GM18519 (cell line): ENCODE data around the gene LRRC3C.
"Not testable (repeated sequence)": the region's sequence is repeated elsewhere in the genome, so short reads cannot be mapped to it uniquely, and the experiment has no call there.

Experiments
- ATAC-seq: cut with Tn5 transposase; IDR thresholded peaks from one replicate; pipeline ENCODE4 v1.9.1; 2021; ENCODE audit warnings: mild to moderate bottlenecking, moderate library complexity; ENCODE audit not compliant: unreplicated experiment, low FRiP score

Gene LRRC3C, protein sequence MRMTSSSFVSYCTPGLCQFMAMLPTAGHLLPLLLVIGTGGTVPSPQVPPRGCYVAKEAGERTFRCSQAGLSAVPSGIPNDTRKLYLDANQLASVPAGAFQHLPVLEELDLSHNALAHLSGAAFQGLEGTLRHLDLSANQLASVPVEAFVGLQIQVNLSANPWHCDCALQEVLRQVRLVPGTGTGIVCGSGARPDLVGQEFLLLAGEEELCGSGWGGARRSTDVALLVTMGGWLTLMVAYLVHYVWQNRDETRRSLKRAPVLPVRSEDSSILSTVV

GRCh38 chr17:39927101-39927928 lies at the start of gene LRRC3C, which contains the start of gene ORMDL3:
Gene LRRC3C (plus strand): TSS chr17:39927732. CDS start chr17:39941524, 13,792 bp downstream.
Gene ORMDL3 (minus strand): TSS chr17:39927601. CDS start chr17:39924203, 3,398 bp downstream.
- ATAC-seq: peak; percentile 41

DNA sequence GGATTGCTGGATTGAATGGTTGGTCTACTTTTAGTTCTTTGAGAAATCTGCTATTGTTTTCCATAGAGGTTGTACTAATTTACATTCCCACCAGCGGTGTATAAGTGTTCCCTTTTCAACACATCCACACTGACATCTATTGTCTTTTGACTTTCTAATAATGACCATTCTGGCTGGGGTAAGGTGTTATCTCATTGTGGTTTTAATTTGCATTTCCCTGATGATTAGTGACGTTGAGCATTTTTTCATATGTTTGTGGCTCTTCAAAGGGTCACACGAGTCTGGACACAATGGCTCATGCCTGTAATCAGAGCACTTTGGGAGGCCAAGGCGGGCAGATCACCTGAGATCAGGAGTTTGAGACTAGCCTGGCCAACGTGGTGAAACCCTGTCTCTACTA lies 41.4 kb upstream of the LRRC3C start:
- not testable (repeated sequence) for ATAC-seq

DNA sequence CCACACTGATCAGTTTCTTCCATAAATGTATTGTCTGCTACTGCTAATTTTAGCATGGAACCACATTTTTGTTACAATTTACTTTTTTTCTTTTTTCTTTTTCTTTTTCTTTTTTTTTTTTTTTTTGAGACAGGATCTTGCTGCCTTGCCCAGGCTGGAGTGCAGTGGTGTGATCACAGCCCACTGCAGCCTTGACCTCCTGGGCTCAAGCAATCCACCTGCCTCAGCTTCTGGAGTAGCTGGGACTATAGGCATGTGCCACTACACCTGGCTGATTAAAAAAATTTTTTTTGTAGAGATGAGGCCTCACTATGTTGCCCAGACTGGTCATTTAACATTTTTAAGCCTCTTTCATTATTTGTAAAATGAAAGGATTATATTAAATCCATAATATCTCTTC lies 40.5 kb upstream of the LRRC3C start:
- ATAC-seq: no peak

- ATAC-seq: no peak
Observed at GRCh38 chr17:39889200-39889599, 38.3 kb upstream of the LRRC3C start.

DNA sequence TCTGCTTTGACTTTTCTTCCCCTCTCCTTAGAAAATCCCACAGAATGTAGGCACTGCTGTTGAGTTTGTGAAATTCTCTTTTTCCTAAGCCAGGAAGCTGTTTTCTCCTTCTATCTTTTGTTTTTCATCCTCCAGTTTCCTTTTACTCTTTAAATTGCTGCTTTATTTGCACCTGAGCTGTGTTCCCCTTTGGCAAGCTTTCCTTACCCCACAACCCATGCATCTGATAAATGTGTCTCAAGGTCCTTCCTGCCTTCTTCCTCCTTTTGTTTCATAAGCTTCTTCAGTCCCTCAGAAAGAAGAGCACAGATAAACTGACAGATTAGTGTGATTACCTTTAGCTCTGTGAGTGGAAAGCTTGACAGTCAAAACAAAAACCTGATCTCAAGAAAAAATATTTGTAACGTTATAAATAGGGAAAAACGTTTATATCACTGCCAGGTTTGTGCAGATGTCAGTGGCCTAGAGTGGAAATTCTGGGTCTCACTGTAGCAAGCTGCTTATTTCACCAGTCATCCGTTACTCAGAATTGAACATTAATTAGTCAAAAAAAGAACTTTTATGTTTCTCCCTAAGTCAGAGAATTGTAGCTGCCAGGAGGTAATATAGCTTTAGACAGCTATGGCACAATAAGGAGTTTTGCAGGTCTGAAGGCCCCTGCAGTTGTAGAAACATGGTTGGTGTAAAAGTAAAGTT lies 32.7 kb upstream of the LRRC3C start:
- ATAC-seq: no peak

- no peak for ATAC-seq
Observed at GRCh38 chr17:39898088-39898487, 29.4 kb upstream of the LRRC3C start.

- ATAC-seq: no peak
Observed at GRCh38 chr17:39899215-39899614, 28.3 kb upstream of the LRRC3C start.

DNA sequence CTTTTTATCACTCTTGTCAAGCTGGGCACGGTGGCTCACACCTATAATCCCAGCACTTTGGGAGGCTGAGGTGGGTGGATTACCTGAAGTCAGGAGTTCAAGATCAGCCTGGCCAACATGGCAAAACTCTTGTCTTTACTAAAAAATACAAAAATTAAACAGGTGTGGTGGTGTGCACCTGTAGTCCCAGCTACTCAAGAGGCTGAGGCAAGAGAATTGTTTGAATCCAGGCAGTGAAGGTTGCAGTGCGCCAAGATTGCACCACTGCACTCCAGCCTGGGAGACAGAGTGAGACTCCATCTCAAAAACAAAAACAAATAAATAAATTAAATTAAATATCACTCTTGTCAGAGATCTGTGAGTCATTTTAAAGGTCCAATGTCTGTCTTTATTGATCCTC lies 25.5 kb upstream of the LRRC3C start:
- ATAC-seq: not testable (repeated sequence)

DNA sequence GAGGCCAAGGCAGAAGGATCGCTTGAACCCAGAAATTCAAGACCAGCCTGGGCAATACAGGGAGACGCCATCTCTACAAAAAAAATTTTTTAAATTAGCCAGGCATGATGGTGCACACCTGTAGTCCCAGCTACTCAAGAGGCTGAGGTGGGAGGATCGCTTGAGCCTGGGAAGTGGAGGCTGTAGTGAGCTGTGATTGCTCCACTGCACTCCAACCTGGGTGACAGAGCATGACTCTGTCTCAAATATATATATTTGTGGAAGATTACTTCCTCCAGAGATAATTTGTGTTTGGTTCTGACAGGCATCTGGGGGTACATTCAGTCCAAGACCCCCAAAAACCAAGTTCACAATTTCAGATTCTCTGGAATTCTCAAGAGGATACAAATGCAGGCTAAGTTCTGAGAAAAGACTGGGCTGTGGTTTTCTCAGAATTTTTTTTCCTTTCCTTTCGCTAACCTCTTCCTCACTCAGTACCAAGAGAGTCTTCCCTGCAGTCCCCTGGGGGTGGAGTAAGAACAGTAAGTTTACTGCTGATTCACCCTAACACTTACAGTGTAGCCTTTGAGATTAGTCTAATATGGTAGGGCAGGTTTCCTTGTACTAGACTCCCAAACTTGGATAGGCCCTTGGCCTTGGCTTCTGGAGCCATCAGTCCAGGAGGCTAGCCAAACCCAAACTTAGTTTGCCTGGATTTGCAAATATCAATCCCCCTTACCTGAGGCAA lies 24.2 kb upstream of the LRRC3C start:
- ATAC-seq: no peak

GRCh38 chr17:39904990-39905288 lies 22.6 kb upstream of the LRRC3C start:
- ATAC-seq: no peak

- ATAC-seq: no peak
Observed at GRCh38 chr17:39908789-39909352, 18.7 kb upstream of the LRRC3C start.

DNA sequence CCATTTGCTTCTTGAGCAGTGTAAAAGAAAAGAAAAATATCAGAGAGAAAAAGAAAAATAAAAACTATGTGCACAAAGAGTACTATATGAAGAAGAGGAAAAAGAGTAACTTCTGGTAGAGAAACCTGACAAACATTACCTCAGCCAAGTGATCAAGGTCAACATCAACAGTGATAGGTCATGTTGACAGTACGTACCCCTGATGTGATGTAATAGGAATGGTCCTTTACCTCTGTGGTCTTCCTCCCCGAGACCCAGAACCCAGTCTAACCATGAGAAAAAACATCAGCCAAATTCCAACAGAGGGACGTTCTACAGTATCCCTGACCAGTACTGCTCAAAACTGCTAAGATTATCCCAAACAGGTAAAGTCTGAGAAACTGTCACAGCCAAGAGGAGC lies 13.5 kb upstream of the LRRC3C start:
- no peak for ATAC-seq

GRCh38 chr17:39915559-39915958 lies 12.0 kb upstream of the LRRC3C start:
- no peak for ATAC-seq

- no peak for ATAC-seq
Observed at GRCh38 chr17:39916918-39917317, 10.6 kb upstream of the LRRC3C start.

DNA sequence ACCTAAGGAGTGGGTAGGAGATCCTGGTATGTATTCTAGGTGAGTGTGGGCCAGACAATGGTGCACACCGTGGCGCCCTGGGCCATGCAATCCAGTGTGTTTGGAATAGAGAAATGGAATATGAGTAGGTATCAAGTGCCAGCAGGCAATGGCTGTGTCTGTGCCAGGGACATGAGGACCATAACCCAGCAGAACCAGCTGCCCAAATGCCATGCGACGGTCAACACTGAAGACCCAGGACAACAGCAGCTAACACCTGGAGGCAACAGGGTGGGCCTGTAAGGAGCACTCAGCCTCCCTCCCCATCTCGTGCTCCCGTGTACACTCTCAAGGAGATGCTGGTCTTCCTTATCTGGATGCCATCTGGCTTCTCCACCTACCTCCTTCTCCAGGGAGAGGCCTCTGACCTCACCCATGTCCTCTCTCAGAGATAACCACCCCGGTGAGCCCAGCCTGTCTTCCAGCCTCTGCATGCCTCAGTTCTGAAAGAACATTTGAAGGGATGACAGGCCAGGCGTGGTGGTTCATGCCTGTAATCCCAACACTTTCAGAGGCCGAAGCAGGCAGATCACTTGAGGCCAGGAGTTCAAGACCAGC lies 8.3 kb upstream of the LRRC3C start:
- no peak for ATAC-seq

DNA sequence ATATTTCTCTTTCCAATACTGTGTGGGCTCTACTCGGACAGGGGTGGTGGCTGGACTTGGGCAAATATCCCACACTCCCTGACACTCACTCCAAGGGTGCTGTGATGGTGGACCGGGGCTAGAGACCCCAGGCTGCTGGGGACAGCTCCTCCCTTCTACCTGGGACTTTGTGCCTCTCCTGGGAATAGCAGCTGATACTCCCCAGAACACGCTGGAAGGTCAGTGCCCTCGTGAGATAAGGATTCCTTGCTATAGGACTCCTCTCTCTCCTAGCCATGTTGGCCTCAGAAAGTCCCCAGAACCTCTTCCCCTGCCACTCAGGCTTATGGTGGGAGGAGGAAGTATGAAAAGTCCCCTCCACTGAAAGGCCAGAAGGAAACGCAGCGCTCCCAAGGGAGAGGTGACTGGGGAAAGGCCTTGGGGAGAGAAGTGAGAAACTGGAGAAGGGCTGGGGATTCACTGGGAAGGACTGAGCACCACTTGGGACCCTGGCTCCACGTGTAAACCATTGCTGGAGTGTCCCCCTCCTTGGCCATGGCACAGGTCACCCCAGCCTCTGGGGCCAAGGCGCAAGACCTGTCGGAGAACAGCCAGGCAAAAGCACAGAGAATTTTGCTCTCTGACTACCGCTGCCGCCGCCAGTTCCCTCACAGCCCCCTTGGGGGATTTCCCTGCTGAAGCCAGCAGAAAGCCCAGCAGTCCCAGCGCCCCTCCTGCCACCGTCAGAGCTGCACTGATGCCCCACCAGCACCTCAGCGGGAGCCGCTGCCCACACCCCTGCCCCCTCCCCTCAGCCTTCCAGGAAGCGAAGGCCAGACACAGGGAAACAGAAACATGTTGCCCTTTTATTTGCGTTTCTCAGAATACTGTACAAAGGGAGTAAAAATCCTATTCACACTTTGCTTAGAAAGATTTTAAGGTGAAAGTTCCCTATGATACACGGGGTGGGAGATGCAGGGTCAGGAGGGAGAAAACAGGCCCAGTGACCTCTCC lies 7.0 kb upstream of the LRRC3C start:
- ATAC-seq: no peak

DNA sequence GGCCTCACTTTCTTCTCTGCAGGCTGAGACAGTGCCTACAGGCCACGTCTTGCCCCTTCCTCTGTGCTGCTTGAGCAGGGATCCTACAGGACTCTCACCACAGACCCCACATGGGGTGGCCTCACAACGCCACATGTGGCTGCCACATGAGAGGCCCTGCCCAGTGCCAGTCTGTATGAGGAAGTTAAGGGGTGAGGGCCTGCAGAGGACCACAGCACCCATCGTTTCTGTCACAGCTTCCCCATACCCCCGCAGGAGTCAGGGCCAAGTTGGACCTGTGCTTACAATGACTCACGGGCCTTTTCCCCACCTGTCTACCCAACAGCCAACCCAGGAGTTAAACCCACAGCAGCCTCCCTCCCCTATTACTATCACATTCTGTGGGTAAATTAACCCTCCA lies 6.2 kb upstream of the LRRC3C start:
- ATAC-seq: no peak

DNA sequence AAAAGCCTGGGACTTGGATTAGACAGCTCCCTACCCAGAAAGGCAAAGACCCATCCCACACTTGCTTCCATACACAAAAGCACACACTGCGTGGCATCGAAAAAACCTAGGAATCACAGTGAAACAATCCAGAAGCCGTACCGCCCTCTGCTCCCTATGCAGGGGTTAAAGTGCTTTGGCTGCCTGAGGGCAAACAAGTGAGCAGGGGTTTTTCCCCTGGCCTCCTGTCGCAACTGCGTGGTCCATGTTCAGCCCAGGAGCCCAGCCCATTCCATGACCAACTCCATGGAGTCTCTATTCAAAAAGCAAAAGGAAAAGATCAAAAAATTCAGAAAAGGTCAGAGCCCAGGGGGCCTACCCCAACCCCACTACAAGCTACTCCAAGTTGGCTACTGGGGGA lies 5.5 kb upstream of the LRRC3C start:
- ATAC-seq: no peak

DNA sequence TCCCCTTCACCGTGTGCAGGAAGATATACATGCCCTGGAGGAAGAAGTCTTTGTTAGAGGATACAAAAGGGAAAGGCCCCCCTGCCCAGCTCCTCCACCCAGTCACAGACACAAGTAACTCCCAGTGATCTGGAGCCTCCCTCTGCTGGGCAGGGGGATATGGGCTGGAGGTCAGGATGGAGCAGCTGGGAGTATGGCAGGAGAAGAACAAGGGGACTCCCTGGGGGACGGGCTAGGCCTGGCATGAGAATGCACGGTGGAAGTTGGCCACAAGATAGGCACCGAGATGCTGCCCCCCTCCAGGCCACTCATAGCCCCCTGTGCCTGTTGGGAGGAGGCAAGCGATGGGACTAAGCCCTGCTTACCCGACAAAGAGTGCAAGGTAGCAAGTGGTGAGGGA lies 4.3 kb upstream of the LRRC3C start:
- ATAC-seq: no peak
